Progenitor cell of endocrine pancreas (in vitro differentiated cells): ENCODE data around the gene RGP1. TPM values are rescaled to one million over a fixed set of nuclear protein-coding genes. Genes with fewer than 3 reads are reported as not detected.

Experiments
- DNase-seq: peaks from one replicate; pipeline ENCODE4 v3.0.0; 2021; ENCODE audit warnings: low spot score; ENCODE audit not compliant: unreplicated experiment
- H3K27ac Mint-ChIP-seq: 2 replicates; pipeline ENCODE4 v1.8.0; 2021; ENCODE audit warnings: mild to moderate bottlenecking, moderate library complexity, mixed read lengths
- H3K27me3 Mint-ChIP-seq: 2 replicates; pipeline ENCODE4 v1.8.0; 2021; ENCODE audit warnings: mixed read lengths
- H3K36me3 Mint-ChIP-seq: 2 replicates; pipeline ENCODE4 v1.8.0; 2022; ENCODE audit warnings: mixed read lengths; ENCODE audit not compliant: insufficient read depth
- H3K4me1 Mint-ChIP-seq: 2 replicates; pipeline ENCODE4 v1.8.0; 2021; ENCODE audit warnings: low read depth, mixed read lengths
- H3K4me3 Mint-ChIP-seq: 2 replicates; pipeline ENCODE4 v1.8.0; 2021; ENCODE audit warnings: low read depth, mild to moderate bottlenecking, moderate library complexity, mixed read lengths
- H3K9me3 Mint-ChIP-seq: 2 replicates; pipeline ENCODE4 v1.8.0; 2021; ENCODE audit warnings: low read depth, mixed read lengths
- CTCF ChIP-seq: fragments of 200-600 bp; sonication (generic); IDR thresholded peaks from one replicate; pipeline ENCODE4 v1.5.0; 2021; ENCODE audit warnings: antibody characterized with exemption, mild to moderate bottlenecking; ENCODE audit not compliant: unreplicated experiment
- total RNA-seq: library from RNA; stranded (reverse); gene quantifications from 2 replicates; pipeline ENCODE4 v1.2.1, GENCODE V29; 2021

The RGP1 gene
- total RNA-seq, 1 donor from 2014 or later, result 40.0 TPM

GRCh38 chr9:35729101-35729500 is 20.0 kb upstream of the RGP1 start:
- Mint-ChIP-seq H3K27ac (no peak overlapping the region), H3K4me3 (no peak overlapping the region), H3K4me1 (peaks cover 21% of the 10 kb centered on the region), H3K9me3 (no peaks in the 10 kb centered on the region), H3K36me3 (peaks cover 6% of the 10 kb centered on the region), H3K27me3 (no peaks in the 10 kb centered on the region)
- no peak for DNase-seq
- no peak for TF ChIP-seq CTCF

GRCh38 chr9:35729700-35730485 is 19.2 kb upstream of the RGP1 start:
- H3K4me3 Mint-ChIP-seq, result no peak overlapping the region

GRCh38 chr9:35730486-35730854 is 18.6 kb upstream of the RGP1 start:
- Mint-ChIP-seq H3K4me1 (peaks cover 21% of the 10 kb centered on the region), H3K27me3 (no peaks in the 10 kb centered on the region), H3K36me3 (peaks cover 4% of the 10 kb centered on the region), H3K9me3 (no peaks in the 10 kb centered on the region), H3K27ac (no peak overlapping the region), H3K4me3 (no peak overlapping the region)
- TF ChIP-seq CTCF, result no peak
- DNase-seq, result no peak

More at GRCh38 chr9:35729700-35730485, 19.2 kb upstream of the RGP1 start:
- peaks cover 3% of the 10 kb centered on the region for H3K36me3 Mint-ChIP-seq
- H3K27ac Mint-ChIP-seq, result no peak overlapping the region
- H3K4me1 Mint-ChIP-seq, result peaks cover 21% of the 10 kb centered on the region
- no peaks in the 10 kb centered on the region for H3K27me3 Mint-ChIP-seq
- no peaks in the 10 kb centered on the region for H3K9me3 Mint-ChIP-seq
- peak; percentile 54 for TF ChIP-seq CTCF
- DNase-seq, result no peak

- no peak for DNase-seq
- no peak overlapping the region for H3K4me3 Mint-ChIP-seq
- no peaks in the 10 kb centered on the region for H3K27me3 Mint-ChIP-seq
- H3K27ac Mint-ChIP-seq, result peak overlapping the region; percentile 95
- H3K4me1 Mint-ChIP-seq, result peaks cover 21% of the 10 kb centered on the region
- peaks cover 5% of the 10 kb centered on the region for H3K36me3 Mint-ChIP-seq
- no peak for TF ChIP-seq CTCF
- H3K9me3 Mint-ChIP-seq, result no peaks in the 10 kb centered on the region
These were observed 17.5 kb upstream of the RGP1 start for GRCh38 chr9:35731415-35732184.

- Mint-ChIP-seq H3K36me3 (peaks cover 7% of the 10 kb centered on the region), H3K9me3 (no peaks in the 10 kb centered on the region), H3K4me3 (no peak within 1 kb of the TSS), H3K4me1 (peaks cover 16% of the 10 kb centered on the region), H3K27ac (peak within 1 kb of the TSS; percentile 95), H3K27me3 (no peaks in the 10 kb centered on the region)
- DNase-seq, result peak; percentile 93
- no peak for TF ChIP-seq CTCF
These were observed 16.8 kb upstream of the RGP1 start, which contains the start of the genes CREB3 and TLN1 for GRCh38 chr9:35732185-35732799. CREB3 (plus strand) TSS chr9:35732666; CDS start chr9:35732773, 107 bp downstream. TLN1 (minus strand) TSS chr9:35732195; CDS start chr9:35725694, 6,501 bp downstream.
